ENCODE data around the gene COQ9. TPM values are rescaled to one million over a fixed set of nuclear protein-coding genes. Genes with fewer than 3 reads are reported as not detected.

The COQ9 gene
- total RNA-seq, 2 donors from 2014 or later: 34.5 to 38.2 TPM

DNA sequence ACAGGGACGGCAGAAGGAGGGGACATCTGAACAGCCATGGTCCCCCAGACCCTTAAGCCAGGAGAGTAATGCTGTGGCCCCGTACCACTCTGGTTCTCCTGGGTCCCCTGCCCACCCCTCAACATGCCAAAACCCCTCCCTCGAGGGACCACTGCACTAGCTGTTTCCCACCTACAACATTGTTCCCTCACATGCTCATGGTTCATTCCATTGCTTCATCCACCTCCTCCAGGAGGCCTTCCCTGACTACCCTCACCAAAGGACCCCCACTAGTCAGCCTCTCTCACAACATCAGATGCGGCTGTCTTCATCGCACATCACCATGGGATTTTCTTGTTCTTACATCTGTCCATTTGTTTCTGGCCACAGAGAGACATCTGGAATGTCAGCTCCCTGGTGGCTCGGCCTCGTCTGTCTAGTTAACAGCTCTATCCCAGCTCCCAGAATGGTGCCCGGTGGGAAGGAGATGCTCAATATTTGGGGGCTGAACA, 37.3 kb downstream of the COQ9 start:
- DNase-seq: no peak
- H3K4me1 Mint-ChIP-seq: peaks cover 22% of the 10 kb centered on the region
- no peaks in the 10 kb centered on the region for H3K36me3 Mint-ChIP-seq (ENCODE audit: low read depth)
- Histone ChIP-seq H3K9me3 (ENCODE audit: control insufficient read depth, low read length) (peaks cover 4% of the 10 kb centered on the region), H3K4me3 (ENCODE audit: low read length) (no peak overlapping the region), H3K36me3 (ENCODE audit: control insufficient read depth, insufficient read depth, low read length) (no peaks in the 10 kb centered on the region), H3K4me1 (ENCODE audit: control insufficient read depth, insufficient read depth, low read length) (no peaks in the 10 kb centered on the region), H3K27ac (ENCODE audit: low read depth, low read length) (no peak overlapping the region), H3K9ac (ENCODE audit: extremely low read depth, low read length, poor library complexity, severe bottlenecking) (no peak overlapping the region), H3K27me3 (ENCODE audit: control insufficient read depth, insufficient read depth, low read length, poor library complexity, severe bottlenecking) (peaks cover 5% of the 10 kb centered on the region)
- H3K9me3 Mint-ChIP-seq: peaks cover 5% of the 10 kb centered on the region
- H3K4me3 Mint-ChIP-seq: peak overlapping the region; percentile 80
- peaks cover 18% of the 10 kb centered on the region for H3K27me3 Mint-ChIP-seq (ENCODE audit: insufficient read depth)
- no peak overlapping the region for H3K27ac Mint-ChIP-seq
- TF ChIP-seq CTCF (conservative IDR thresholded peaks at IDR 0.05): no peak
- 89 to 90% methylated on average over 7 to 8 of the region's 8 CpGs for WGBS, 2 experiments (ENCODE audit: insufficient coverage in 1 of 2, insufficient read length in 1 of 2)

DNA sequence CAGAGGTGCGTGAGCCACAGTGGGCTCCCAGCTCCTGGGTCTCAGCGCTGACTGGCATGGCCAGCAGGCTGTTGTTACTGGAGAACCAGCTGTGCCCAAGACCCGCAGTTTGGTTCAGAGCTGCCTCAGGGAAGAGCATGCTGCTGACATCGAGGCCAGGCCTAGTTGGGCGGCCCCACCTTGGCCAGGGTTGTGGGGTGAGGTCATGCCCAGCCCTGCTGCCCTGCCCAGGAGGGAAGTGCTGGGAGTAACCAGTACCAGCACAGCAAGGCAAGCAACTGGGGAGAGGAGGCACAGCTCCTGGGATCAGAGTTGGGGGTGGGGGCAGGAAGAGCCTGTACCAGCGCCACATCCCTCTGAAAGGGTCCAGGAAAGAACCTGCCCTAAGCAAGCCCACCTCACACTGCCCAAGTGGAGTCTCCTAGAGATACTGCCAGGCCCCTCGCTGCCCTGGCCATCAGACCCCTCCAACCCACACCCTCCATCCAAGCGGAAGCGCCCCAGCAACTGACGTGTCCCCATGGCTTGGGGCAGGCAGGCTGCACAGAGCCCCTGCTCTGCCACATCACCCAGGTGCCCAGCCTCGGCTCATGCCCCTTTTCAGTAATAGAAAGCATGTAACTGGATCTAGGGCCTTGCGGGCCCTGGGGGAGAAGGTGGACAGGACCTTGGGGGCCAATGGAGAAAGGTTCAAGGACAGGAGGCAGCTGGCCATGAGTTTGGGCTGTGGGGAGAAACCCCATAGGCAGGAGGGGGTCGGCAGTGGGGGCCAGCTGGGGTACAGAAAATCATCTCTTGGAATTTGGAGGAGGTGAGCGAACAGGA, 38.0 kb downstream of the COQ9 start:
- peaks cover 7% of the 10 kb centered on the region for H3K9me3 Mint-ChIP-seq
- 74 to 84% methylated on average over 7 to 14 of the region's 14 CpGs for WGBS, 2 experiments (ENCODE audit: insufficient coverage in 1 of 2, insufficient read length in 1 of 2)
- H3K4me3 ChIP-seq (ENCODE audit: low read length): peak overlapping the region; percentile 82
- H3K27ac Mint-ChIP-seq: no peak overlapping the region
- no peak overlapping the region for H3K27ac ChIP-seq (ENCODE audit: low read depth, low read length)
- H3K4me1 Mint-ChIP-seq: peaks cover 15% of the 10 kb centered on the region
- no peaks in the 10 kb centered on the region for H3K36me3 Mint-ChIP-seq (ENCODE audit: low read depth)
- no peak for TF ChIP-seq CTCF (conservative IDR thresholded peaks at IDR 0.05)
- H3K27me3 Mint-ChIP-seq (ENCODE audit: insufficient read depth): peaks cover 19% of the 10 kb centered on the region
- peaks cover 6% of the 10 kb centered on the region for H3K9me3 ChIP-seq (ENCODE audit: control insufficient read depth, low read length)
- H3K36me3 ChIP-seq (ENCODE audit: control insufficient read depth, insufficient read depth, low read length): no peaks in the 10 kb centered on the region
- peak; percentile 49 for DNase-seq
- peak overlapping the region; percentile 80 for H3K4me3 Mint-ChIP-seq
- peaks cover 5% of the 10 kb centered on the region for H3K27me3 ChIP-seq (ENCODE audit: control insufficient read depth, insufficient read depth, low read length, poor library complexity, severe bottlenecking)
- no peaks in the 10 kb centered on the region for H3K4me1 ChIP-seq (ENCODE audit: control insufficient read depth, insufficient read depth, low read length)
- no peak overlapping the region for H3K9ac ChIP-seq (ENCODE audit: extremely low read depth, low read length, poor library complexity, severe bottlenecking)

GRCh38 chr16:57485916-57486857, 38.9 kb downstream of the COQ9 start, which contains the start of gene DOK4:
DOK4 (minus strand) TSS chr16:57486493; CDS start chr16:57479507, 6,986 bp downstream.
- peak; percentile 92 for DNase-seq
- Histone ChIP-seq H3K4me3 (ENCODE audit: low read length) (peak within 1 kb of the TSS; percentile 82), H3K27me3 (ENCODE audit: control insufficient read depth, insufficient read depth, low read length, poor library complexity, severe bottlenecking) (peaks cover 5% of the 10 kb centered on the region), H3K9me3 (ENCODE audit: control insufficient read depth, low read length) (peaks cover 6% of the 10 kb centered on the region), H3K9ac (ENCODE audit: extremely low read depth, low read length, poor library complexity, severe bottlenecking) (peak within 1 kb of the TSS; percentile 34), H3K36me3 (ENCODE audit: control insufficient read depth, insufficient read depth, low read length) (no peaks in the 10 kb centered on the region), H3K4me1 (ENCODE audit: control insufficient read depth, insufficient read depth, low read length) (no peaks in the 10 kb centered on the region), H3K27ac (ENCODE audit: low read depth, low read length) (no peak within 1 kb of the TSS)
- H3K27me3 Mint-ChIP-seq (ENCODE audit: insufficient read depth): peaks cover 18% of the 10 kb centered on the region
- H3K36me3 Mint-ChIP-seq (ENCODE audit: low read depth): no peaks in the 10 kb centered on the region
- peak within 1 kb of the TSS; percentile 80 for H3K4me3 Mint-ChIP-seq
- peaks cover 12% of the 10 kb centered on the region for H3K4me1 Mint-ChIP-seq
- H3K27ac Mint-ChIP-seq: no peak within 1 kb of the TSS
- TF ChIP-seq CTCF (conservative IDR thresholded peaks at IDR 0.05): no peak
- H3K9me3 Mint-ChIP-seq: peaks cover 7% of the 10 kb centered on the region
- WGBS, 2 experiments (ENCODE audit: insufficient coverage in 1 of 2, insufficient read length in 1 of 2): 2 to 3% methylated on average over 42 to 73 of the region's 73 CpGs
